Type B pancreatic cell (in vitro differentiated cells): Measurements from ENCODE around the gene OR8D2. TPM values are rescaled to one million over a fixed set of nuclear protein-coding genes. Genes with fewer than 3 reads are reported as not detected.

ENCODE experiments used
- DNase-seq: peaks from one replicate; pipeline ENCODE4 v3.0.0; 2021; ENCODE audit warnings: mixed read lengths; ENCODE audit not compliant: unreplicated experiment; ENCODE audit errors: extremely low spot score
- H3K27ac Mint-ChIP-seq: 2 replicates; pipeline ENCODE4 v1.8.0; 2021; ENCODE audit warnings: mild to moderate bottlenecking, mixed read lengths
- H3K27me3 Mint-ChIP-seq: 2 replicates; pipeline ENCODE4 v1.8.0; 2021; ENCODE audit warnings: mixed read lengths
- H3K36me3 Mint-ChIP-seq: 2 replicates; pipeline ENCODE4 v1.8.0; 2021; ENCODE audit warnings: mixed read lengths
- H3K4me1 Mint-ChIP-seq: one replicate; pipeline ENCODE4 v1.8.0; 2021; ENCODE audit warnings: mixed read lengths; ENCODE audit not compliant: unreplicated experiment
- H3K4me3 Mint-ChIP-seq: 2 replicates; pipeline ENCODE4 v1.8.0; 2021; ENCODE audit warnings: mild to moderate bottlenecking, mixed read lengths
- H3K9me3 Mint-ChIP-seq: 2 replicates; pipeline ENCODE4 v1.8.0; 2021; ENCODE audit warnings: mixed read lengths
- CTCF ChIP-seq: fragments of 200-600 bp; sonication (generic); conservative IDR thresholded peaks from 2 replicates; pipeline ENCODE4 v1.5.0; 2021; ENCODE audit warnings: antibody characterized with exemption, mild to moderate bottlenecking
- total RNA-seq: library from RNA; stranded (reverse); gene quantifications from 2 replicates; pipeline ENCODE4 v1.2.1, GENCODE V29; 2021; ENCODE audit warnings: low replicate concordance

OR8D2 gene
- total RNA-seq, 1 donor from 2014 or later = not detected

- Mint-ChIP-seq H3K9me3 (no peaks in the 10 kb centered on the region), H3K4me1 (no peaks in the 10 kb centered on the region), H3K36me3 (no peaks in the 10 kb centered on the region), H3K4me3 (no peak overlapping the region), H3K27ac (no peak overlapping the region), H3K27me3 (peaks cover 17% of the 10 kb centered on the region)
- no peak for DNase-seq
- no peak for TF ChIP-seq CTCF
Measured at GRCh38 chr11:124315052-124315451, 4.9 kb downstream of the OR8D2 start.

- no peak for DNase-seq
- Mint-ChIP-seq H3K27ac (no peak within 1 kb of the TSS), H3K4me1 (no peaks in the 10 kb centered on the region), H3K9me3 (no peaks in the 10 kb centered on the region), H3K4me3 (no peak within 1 kb of the TSS), H3K36me3 (no peaks in the 10 kb centered on the region), H3K27me3 (peaks cover 15% of the 10 kb centered on the region)
- TF ChIP-seq CTCF = no peak
Measured at GRCh38 chr11:124313849-124314248, 6.1 kb downstream of the OR8D2 start, which contains the start of gene OR8D1. Gene OR8D1, minus strand, starts transcription at chr11:124313949. Its CDS starts 3,183 bp downstream, at chr11:124310766.

GRCh38 chr11:124313131-124313530, 6.9 kb downstream of the OR8D2 start:
- no peaks in the 10 kb centered on the region for H3K9me3 Mint-ChIP-seq
- H3K27me3 Mint-ChIP-seq = peaks cover 14% of the 10 kb centered on the region
- no peak for DNase-seq
- no peak overlapping the region for H3K27ac Mint-ChIP-seq
- TF ChIP-seq CTCF = no peak
- H3K4me3 Mint-ChIP-seq = no peak overlapping the region
- H3K4me1 Mint-ChIP-seq = no peaks in the 10 kb centered on the region
- no peaks in the 10 kb centered on the region for H3K36me3 Mint-ChIP-seq

- TF ChIP-seq CTCF = no peak
- Mint-ChIP-seq H3K4me1 (no peaks in the 10 kb centered on the region), H3K4me3 (no peak overlapping the region), H3K9me3 (no peaks in the 10 kb centered on the region), H3K27ac (no peak overlapping the region), H3K27me3 (peaks cover 10% of the 10 kb centered on the region), H3K36me3 (no peaks in the 10 kb centered on the region)
- DNase-seq = no peak
Measured at GRCh38 chr11:124311670-124312069, 8.3 kb downstream of the OR8D2 start.

GRCh38 chr11:124311269-124311668, 8.7 kb downstream of the OR8D2 start:
- TF ChIP-seq CTCF = no peak
- H3K4me1 Mint-ChIP-seq = no peaks in the 10 kb centered on the region
- DNase-seq = no peak
- no peak overlapping the region for H3K27ac Mint-ChIP-seq
- H3K4me3 Mint-ChIP-seq = no peak overlapping the region
- H3K36me3 Mint-ChIP-seq = no peaks in the 10 kb centered on the region
- peaks cover 10% of the 10 kb centered on the region for H3K27me3 Mint-ChIP-seq
- H3K9me3 Mint-ChIP-seq = no peaks in the 10 kb centered on the region

GRCh38 chr11:124310721-124311120, 9.3 kb downstream of the OR8D2 start:
- no peak for TF ChIP-seq CTCF
- no peak overlapping the region for H3K4me3 Mint-ChIP-seq
- no peaks in the 10 kb centered on the region for H3K36me3 Mint-ChIP-seq
- no peak for DNase-seq
- H3K9me3 Mint-ChIP-seq = no peaks in the 10 kb centered on the region
- H3K27me3 Mint-ChIP-seq = peaks cover 10% of the 10 kb centered on the region
- no peaks in the 10 kb centered on the region for H3K4me1 Mint-ChIP-seq
- H3K27ac Mint-ChIP-seq = no peak overlapping the region
